Thymus (tissue), 11 donors: Measurements from ENCODE around the gene NCOA7. TPM values are rescaled to one million over a fixed set of nuclear protein-coding genes. Genes with fewer than 3 reads are reported as not detected.

Source experiments
- DNase-seq, 9 donors: peaks; one replicate each; pipeline ENCODE4 v3.0.0-alpha.2; 2013; ENCODE audit warnings: low spot score in 9 of 9, low read depth in 6 of 9, missing footprints in 1 of 9
- H3K27ac ChIP-seq, 2 donors: one replicate each; pipeline ENCODE4 v1.5.1; 2013; ENCODE audit warnings: control low read depth in 1 of 2, low read depth in 1 of 2, low read length in 1 of 2, mild to moderate bottlenecking in 1 of 2, moderate library complexity in 1 of 2
- H3K27me3 ChIP-seq, 2 donors: one replicate each; pipeline ENCODE4 v1.5.1; 2013; ENCODE audit warnings: low read length in 1 of 2; ENCODE audit not compliant: control insufficient read depth in 2 of 2, insufficient read depth in 1 of 2
- H3K36me3 ChIP-seq, 2 donors: one replicate each; pipeline ENCODE4 v1.5.1; 2013; ENCODE audit warnings: low read length in 1 of 2, mild to moderate bottlenecking in 1 of 2, moderate library complexity in 1 of 2; ENCODE audit not compliant: control insufficient read depth in 2 of 2, insufficient read depth in 2 of 2
- H3K4me1 ChIP-seq, 2 donors: one replicate each; pipeline ENCODE4 v1.5.1; 2013; ENCODE audit warnings: low read length in 2 of 2; ENCODE audit not compliant: control insufficient read depth in 2 of 2, insufficient read depth in 2 of 2
- H3K4me3 ChIP-seq, 2 donors: one replicate each; pipeline ENCODE4 v1.5.1; 2013; ENCODE audit warnings: low read length in 2 of 2, control low read depth in 1 of 2, mild to moderate bottlenecking in 1 of 2
- H3K9me3 ChIP-seq, 2 donors: one replicate each; pipeline ENCODE4 v1.5.1; 2013; ENCODE audit warnings: low read length in 1 of 2, mild to moderate bottlenecking in 1 of 2; ENCODE audit not compliant: control insufficient read depth in 2 of 2, insufficient read depth in 1 of 2
- WGBS: extraction: QIAGEN DNeasy Blood & Tissue Kit; methylation state at CpG from one replicate; pipeline ENCODE4 v1.1.7; 2013; 5-methylcytosine and 5-hydroxymethylcytosine counted together
- polyA plus RNA-seq: library from polyadenylated mRNA; stranded (reverse); fragments of 200-250 nt; gene quantifications from one replicate; pipeline ENCODE4 v1.2.3, GENCODE V29; 2013
- total RNA-seq: library from RNA; stranded (reverse); fragments of 120-200 nt; gene quantifications from one replicate; pipeline ENCODE4 v1.2.4, GENCODE V29; 2013
- donor health status: healthy.

Gene NCOA7
- total and polyA plus RNA-seq, 2 donors = 8.4 to 15.8 TPM

- DNase-seq = peak in 1 of 9 donors; percentile 31
- H3K4me1 ChIP-seq = peaks cover 10 to 15% of the 10 kb centered on the region in 2 donors
- 65% methylated on average over 1 of the region's 1 CpG for WGBS
Measured at GRCh38 chr6:125789167-125789566, 1.6 kb upstream of the NCOA7 start.

GRCh38 chr6:125789576-125790357 lies 993 bp upstream of the NCOA7 start:
- H3K9me3 ChIP-seq = no peaks in the 10 kb centered on the region
- 22% methylated on average over 19 of the region's 19 CpGs for WGBS
- peak in 7 of 9 donors; percentile 30 to 78 (median 50) for DNase-seq
- H3K27me3 ChIP-seq = no peaks in the 10 kb centered on the region
- H3K4me3 ChIP-seq = peak overlapping the region; percentile 51 to 90
- no peaks in the 10 kb centered on the region for H3K36me3 ChIP-seq
- peak overlapping the region; percentile 93 to 94 for H3K27ac ChIP-seq
- H3K4me1 ChIP-seq = peaks cover 10 to 15% of the 10 kb centered on the region in 2 donors

More at GRCh38 chr6:125789167-125789566, 1.6 kb upstream of the NCOA7 start:
- Histone ChIP-seq H3K36me3 (no peaks in the 10 kb centered on the region), H3K9me3 (no peaks in the 10 kb centered on the region), H3K27ac (peak overlapping the region; percentile 69 to 94), H3K4me3 (no peak overlapping the region), H3K27me3 (no peaks in the 10 kb centered on the region)

GRCh38 chr6:125791151-125791819 lies 525 bp downstream of the NCOA7 start:
- under 1% methylated on average over 28 of the region's 28 CpGs for WGBS
- no peaks in the 10 kb centered on the region for H3K9me3 ChIP-seq
- DNase-seq = peak in 6 of 9 donors; percentile 27 to 73 (median 42)
- peak overlapping the region; percentile 76 to 90 for H3K4me3 ChIP-seq
- H3K27me3 ChIP-seq = no peaks in the 10 kb centered on the region
- H3K36me3 ChIP-seq = no peaks in the 10 kb centered on the region
- H3K27ac ChIP-seq = peak overlapping the region; percentile 93 to 94
- peaks cover 10 to 15% of the 10 kb centered on the region in 2 donors for H3K4me1 ChIP-seq

- Histone ChIP-seq H3K27me3 (no peaks in the 10 kb centered on the region), H3K27ac (peak overlapping the region in 1 of 2 donors; percentile 94), H3K4me3 (peak overlapping the region; percentile 76 to 90), H3K36me3 (no peaks in the 10 kb centered on the region), H3K4me1 (peaks cover 10 to 15% of the 10 kb centered on the region in 2 donors), H3K9me3 (no peaks in the 10 kb centered on the region)
- DNase-seq = no peak
Measured at GRCh38 chr6:125791820-125792165, 1.0 kb downstream of the NCOA7 start.

GRCh38 chr6:125792172-125792571 lies 1.4 kb downstream of the NCOA7 start:
- H3K27me3 ChIP-seq = no peaks in the 10 kb centered on the region
- no peak for DNase-seq
- H3K36me3 ChIP-seq = no peaks in the 10 kb centered on the region
- no peak overlapping the region for H3K4me3 ChIP-seq
- 77% methylated on average over 3 of the region's 3 CpGs for WGBS
- H3K27ac ChIP-seq = no peak overlapping the region
- H3K4me1 ChIP-seq = peaks cover 10 to 15% of the 10 kb centered on the region in 2 donors
- H3K9me3 ChIP-seq = no peaks in the 10 kb centered on the region

- Histone ChIP-seq H3K36me3 (no peaks in the 10 kb centered on the region), H3K27ac (no peak overlapping the region), H3K9me3 (no peaks in the 10 kb centered on the region), H3K4me1 (peaks cover 10 to 18% of the 10 kb centered on the region in 2 donors), H3K4me3 (no peak overlapping the region), H3K27me3 (no peaks in the 10 kb centered on the region)
- DNase-seq = no peak
Measured at GRCh38 chr6:125792680-125793079, 1.9 kb downstream of the NCOA7 start.

GRCh38 chr6:125793280-125793679 lies 2.5 kb downstream of the NCOA7 start:
- no peaks in the 10 kb centered on the region for H3K36me3 ChIP-seq
- 95% methylated on average over 2 of the region's 2 CpGs for WGBS
- H3K4me1 ChIP-seq = peaks cover 10 to 18% of the 10 kb centered on the region in 2 donors

GRCh38 chr6:125793863-125794262 lies 3.1 kb downstream of the NCOA7 start:
- Histone ChIP-seq H3K9me3 (no peaks in the 10 kb centered on the region), H3K4me1 (peaks cover 10 to 18% of the 10 kb centered on the region in 2 donors), H3K36me3 (no peaks in the 10 kb centered on the region), H3K27me3 (no peaks in the 10 kb centered on the region), H3K4me3 (no peak overlapping the region), H3K27ac (no peak overlapping the region)
- 91% methylated on average over 3 of the region's 3 CpGs for WGBS
- no peak for DNase-seq

More at GRCh38 chr6:125793280-125793679, 2.5 kb downstream of the NCOA7 start:
- no peak for DNase-seq
- no peak overlapping the region for H3K4me3 ChIP-seq
- no peaks in the 10 kb centered on the region for H3K27me3 ChIP-seq
- H3K27ac ChIP-seq = no peak overlapping the region
- no peaks in the 10 kb centered on the region for H3K9me3 ChIP-seq
